TTC549 (cell line): ENCODE measurements around the gene IL12RB1.
"Not testable (repeated sequence)": the region's sequence is repeated elsewhere in the genome, so short reads cannot be mapped to it uniquely, and the experiment has no call there.

ENCODE experiments used
- FAIRE-seq: peaks from 2 replicates; lab custom pipeline; 2012; peaks lifted over from hg19 to GRCh38; lab: Jason Lieb, UNC

Gene IL12RB1

GRCh38 chr19:18110609-18111232 lies 24.0 kb upstream of the IL12RB1 start:
- no peak for FAIRE-seq

GRCh38 chr19:18109733-18110608 lies 23.2 kb upstream of the IL12RB1 start:
- FAIRE-seq: no peak

DNA sequence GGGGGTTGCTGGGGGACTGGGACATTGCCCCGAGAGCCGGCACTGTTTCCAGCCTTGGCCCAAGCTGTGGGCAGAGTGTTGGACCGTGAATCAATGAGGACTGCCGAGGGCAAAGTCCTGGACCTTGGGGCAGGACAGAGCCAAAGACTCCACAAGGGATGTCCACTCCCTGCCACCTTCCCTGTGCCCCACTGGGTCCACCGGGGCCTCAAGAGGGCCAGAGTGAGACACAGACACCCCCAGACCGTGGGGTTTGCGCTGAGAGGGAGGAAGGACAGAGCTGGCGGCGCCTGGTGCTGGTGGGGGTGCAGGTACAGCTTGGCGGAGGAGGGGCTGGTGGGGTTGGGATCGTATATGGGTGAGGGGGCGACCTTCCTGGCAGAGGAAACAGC lies 22.6 kb upstream of the IL12RB1 start:
- FAIRE-seq: no peak

DNA sequence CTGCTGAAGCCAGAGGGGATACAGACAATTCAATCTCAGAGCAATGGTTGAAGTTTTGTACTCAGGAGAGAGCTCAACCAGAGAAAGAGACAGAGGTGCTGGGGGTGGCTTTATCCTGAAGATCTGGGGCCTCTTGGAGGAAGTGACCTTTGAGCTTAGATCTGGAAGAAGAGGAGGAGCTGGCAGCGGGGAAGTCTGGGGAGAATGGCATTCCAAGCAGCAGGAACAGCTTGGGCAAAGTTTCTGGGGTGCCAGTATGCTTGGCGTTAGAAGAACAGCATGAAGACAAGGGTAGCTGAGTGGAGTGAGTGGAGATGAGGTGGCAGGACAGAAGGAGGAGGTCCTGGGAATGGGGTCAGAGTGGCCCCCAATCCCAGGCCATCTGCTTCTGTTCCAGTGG lies 22.2 kb upstream of the IL12RB1 start:
- no peak for FAIRE-seq

DNA sequence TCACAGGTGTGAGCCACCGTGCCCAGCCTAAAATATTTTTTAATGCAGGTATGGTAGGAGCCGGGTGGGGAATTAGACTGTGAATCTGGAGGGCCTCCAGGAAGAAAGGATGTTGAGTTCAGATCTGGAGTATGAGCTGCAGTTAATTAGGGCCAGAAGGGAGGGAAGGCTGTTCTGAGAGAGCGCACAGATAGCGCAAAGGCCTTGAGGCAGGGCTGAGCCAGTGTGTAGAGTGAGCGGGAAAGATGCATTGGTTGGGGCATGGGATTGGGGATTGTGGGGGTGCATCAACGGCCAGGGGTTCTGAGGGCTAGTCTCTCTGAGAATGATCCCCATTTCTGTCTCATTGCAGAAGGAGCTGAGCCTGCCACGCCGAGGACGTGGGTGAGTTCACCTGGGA lies 20.5 kb upstream of the IL12RB1 start:
- no peak for FAIRE-seq

GRCh38 chr19:18105259-18105658 lies 18.5 kb upstream of the IL12RB1 start:
- FAIRE-seq: not testable (repeated sequence)

DNA sequence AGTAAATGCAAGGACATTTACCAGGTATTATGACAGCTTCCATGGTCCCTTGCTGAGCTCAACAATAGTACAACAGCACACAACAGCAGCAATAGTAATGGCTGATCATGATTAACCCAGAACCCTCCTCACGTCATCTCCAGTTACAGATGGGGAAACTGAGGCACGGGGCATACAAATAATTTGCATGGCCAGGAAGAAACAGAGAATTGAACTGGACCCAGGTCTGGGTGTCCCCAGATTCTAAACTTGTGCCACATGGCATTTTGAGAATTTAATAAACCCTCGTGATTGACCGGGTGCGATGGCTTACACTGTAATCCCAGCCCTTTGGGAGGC lies 18.0 kb upstream of the IL12RB1 start:
- no peak for FAIRE-seq

GRCh38 chr19:18102916-18103542 lies 16.3 kb upstream of the IL12RB1 start:
- FAIRE-seq: no peak

- FAIRE-seq: no peak
These were observed 14.5 kb upstream of the IL12RB1 start for GRCh38 chr19:18101268-18101667.

GRCh38 chr19:18100710-18101109 lies 14.0 kb upstream of the IL12RB1 start:
- FAIRE-seq: no peak

- FAIRE-seq: no peak
These were observed 12.9 kb upstream of the IL12RB1 start for GRCh38 chr19:18099623-18099995.

DNA sequence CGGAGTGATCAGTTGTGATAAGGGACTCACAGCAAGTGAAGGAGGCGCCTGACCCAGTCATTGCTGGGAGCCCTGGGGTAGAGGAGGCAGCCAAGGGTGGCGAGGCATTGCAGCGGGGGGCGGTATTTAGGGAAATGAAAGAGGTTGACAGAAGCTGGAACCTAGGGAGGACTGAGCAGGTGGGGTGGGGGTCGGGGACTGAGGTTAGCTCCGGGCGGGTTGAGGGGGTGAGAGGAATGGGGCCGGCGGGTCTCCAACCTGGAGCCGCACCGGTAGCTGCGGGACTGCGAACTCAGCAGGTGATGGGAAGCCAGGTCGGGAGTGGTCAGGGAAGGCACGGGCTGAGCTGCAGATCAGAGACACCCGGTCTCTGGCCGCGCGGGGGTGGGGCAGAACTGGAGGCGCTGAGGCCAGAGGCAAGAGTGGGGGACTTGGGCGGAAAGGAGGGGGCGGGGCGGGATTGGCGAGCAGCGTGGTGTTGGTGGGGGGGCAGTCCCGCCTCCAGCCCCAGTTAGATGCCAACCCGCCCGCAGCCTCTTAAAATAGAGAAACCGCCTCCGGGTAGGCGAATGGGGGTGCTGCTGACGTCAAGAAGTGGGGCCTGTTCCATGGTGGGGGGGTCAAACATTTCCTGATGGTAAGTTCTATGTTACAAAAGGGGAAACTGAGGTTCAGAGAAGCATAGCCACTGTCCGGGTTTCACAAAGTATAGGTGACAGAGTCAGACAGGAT lies 12.3 kb upstream of the IL12RB1 start:
- FAIRE-seq: no peak

- no peak for FAIRE-seq
These were observed 11.5 kb upstream of the IL12RB1 start for GRCh38 chr19:18097993-18098890.

DNA sequence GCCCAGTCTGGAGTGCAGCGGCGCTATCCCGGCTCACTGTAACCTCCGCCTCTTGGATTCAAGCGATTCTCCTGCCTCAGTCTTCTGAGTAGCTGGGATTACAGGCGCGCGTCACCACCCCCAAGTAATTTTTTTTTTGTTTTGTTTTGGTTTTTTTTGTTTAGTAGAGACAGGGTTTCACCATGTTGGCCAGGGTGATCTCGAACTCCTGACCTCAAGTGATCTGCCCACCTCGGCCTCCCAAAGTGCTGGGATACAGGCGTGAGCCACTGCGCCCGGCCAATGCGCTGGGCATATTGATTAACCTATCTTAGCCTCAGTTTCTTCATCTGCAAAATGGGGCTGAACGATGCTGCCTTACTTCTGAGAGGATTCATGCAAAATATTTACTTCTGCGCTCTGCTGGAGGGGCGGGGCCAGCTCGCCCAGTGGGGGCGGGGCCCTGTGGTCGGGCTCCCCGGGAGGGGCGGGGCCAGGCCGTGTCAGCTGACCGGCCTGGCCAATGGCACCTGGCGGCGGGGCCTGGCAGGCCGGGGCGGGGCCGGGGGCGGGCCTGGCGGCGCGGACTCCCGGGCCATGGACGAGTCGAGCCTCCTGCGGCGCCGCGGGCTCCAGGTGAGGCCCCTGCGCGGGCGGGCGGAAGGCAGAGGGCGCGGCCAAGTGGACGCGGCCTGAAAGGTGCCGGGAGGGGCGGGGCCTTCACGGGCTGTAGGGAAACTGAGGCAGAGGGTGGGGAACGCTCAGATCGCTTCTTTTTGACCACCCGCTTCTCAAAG lies 10.7 kb upstream of the IL12RB1 start, which contains the start of gene MAST3:
MAST3 (plus strand) TSS at position 562 of the 776 bp plus-strand sequence; CDS start at position 577, 15 bp downstream.
- no peak for FAIRE-seq

DNA sequence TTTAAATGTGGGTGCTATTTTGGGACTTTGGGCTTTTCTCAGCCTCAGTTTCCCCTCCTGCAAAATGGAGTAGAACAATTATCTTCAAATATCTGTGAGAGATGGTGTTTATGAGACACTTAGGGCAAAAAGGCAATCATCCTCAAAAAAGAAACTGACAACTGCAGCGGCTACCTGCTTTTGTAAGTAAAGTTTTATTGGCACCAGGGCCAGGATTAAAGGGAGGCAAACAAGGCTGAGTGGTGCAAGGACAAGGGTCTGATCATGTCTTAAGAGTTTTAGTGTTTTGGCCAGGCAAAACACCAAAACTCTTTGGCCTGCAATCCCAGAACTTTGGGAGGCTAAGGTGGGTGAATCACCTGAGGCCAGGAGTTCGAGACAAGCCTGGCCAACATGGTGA lies 9.5 kb upstream of the IL12RB1 start:
- FAIRE-seq: no peak

GRCh38 chr19:18093439-18094161 lies 6.9 kb upstream of the IL12RB1 start:
- no peak for FAIRE-seq

GRCh38 chr19:18091217-18091608 lies 4.5 kb upstream of the IL12RB1 start:
- no peak for FAIRE-seq

GRCh38 chr19:18090545-18091216 lies 3.9 kb upstream of the IL12RB1 start:
- FAIRE-seq: no peak

DNA sequence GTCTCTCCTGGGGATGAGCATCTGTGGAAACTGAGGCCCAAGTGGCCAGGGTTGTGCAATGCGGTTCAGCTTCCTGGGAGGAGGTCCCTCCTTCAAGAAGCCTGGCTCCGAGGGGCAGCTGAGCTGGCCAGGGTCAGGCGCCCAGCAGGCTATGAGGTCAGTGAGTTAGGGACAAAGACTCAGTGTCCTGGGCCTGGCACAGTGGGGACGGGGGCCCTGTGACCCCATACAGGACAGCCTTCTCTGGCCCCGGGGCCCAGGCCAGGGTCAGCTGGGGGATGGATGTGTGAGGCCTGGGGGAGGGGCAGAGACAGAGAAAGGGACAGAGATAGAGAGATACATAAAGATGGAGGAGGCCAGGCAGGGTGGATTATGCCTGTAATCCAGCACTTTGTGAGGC lies 3.0 kb upstream of the IL12RB1 start:
- no peak for FAIRE-seq
